K562 (cell line): Measurements from ENCODE around the gene DIPK1A. TPM values are rescaled to one million over a fixed set of nuclear protein-coding genes. Genes with fewer than 3 reads are reported as not detected.

ENCODE experiments used
- ATAC-seq: fragments of 200-7000 bp; cut with Tn5 transposase; 3 replicates; pipeline ENCODE4 v1.9.1; 2020; ENCODE audit warnings: moderate library complexity
- BruUV-seq: library from RNA; stranded (reverse); fragments of 400-500 nt; replicated peaks from 2 replicates; lab custom pipeline; 2021; lab: Mats Ljungman, UMichigan
- CTCF ChIA-PET: fragments of 300-600 bp; formaldehyde crosslinking; extraction: SDS; loops from one replicate; lab custom pipeline; 2021; ENCODE audit warnings: low intra/inter-chr PET ratio; lab: Yijun Ruan, JAX
- POLR2A ChIA-PET: fragments of 300-600, 350-650 bp; sonication (Branson Sonifier 250); formaldehyde crosslinking; extraction: SDS; loops from one replicate; lab custom pipeline; 2021; ENCODE audit warnings: antibody characterized with exemption, inconsistent platforms; lab: Yijun Ruan, JAX
- DNase-seq, 4 experiments: peaks; one replicate each; pipeline versions ENCODE4 v3.0.0 to v3.0.0-alpha.2; 2011 to 2018; ENCODE audit warnings: low spot score in 3 of 4, mixed read lengths in 3 of 4; ENCODE audit errors: extremely low read depth in 1 of 4
- FAIRE-seq: peaks from 2 replicates; lab custom pipeline; 2011; peaks lifted over from hg19 to GRCh38; lab: Jason Lieb, UNC
- H2AFZ ChIP-seq: 2 replicates; pipeline ENCODE4 v1.6.0; 2011; ENCODE audit warnings: low read depth, low read length, control low read depth, inconsistent platforms
- H3K27ac ChIP-seq: fragments of 200-600 bp; 3 replicates; pipeline ENCODE4 v1.8.0; 2011; ENCODE audit warnings: low read depth, mild to moderate bottlenecking, control low read depth, inconsistent platforms, low read length, moderate library complexity, mixed read lengths; ENCODE audit errors: extremely low read depth
- H3K27me3 ChIP-seq, 2 experiments: fragments of 300-600 bp in 1 of 2; 2 replicates in 1 of 2; 3 replicates in 1 of 2; pipeline versions ENCODE4 v1.6.0 to v1.8.0; 2011; ENCODE audit warnings: inconsistent platforms in 2 of 2, low read length in 2 of 2, mild to moderate bottlenecking in 1 of 2, mixed read lengths in 1 of 2, moderate library complexity in 1 of 2; ENCODE audit not compliant: control insufficient read depth in 2 of 2, insufficient read depth in 2 of 2
- H3K36me3 ChIP-seq: fragments of 300-600 bp; 3 replicates; pipeline ENCODE4 v1.8.0; 2011; ENCODE audit warnings: mild to moderate bottlenecking, low read length, inconsistent platforms; ENCODE audit not compliant: control insufficient read depth, insufficient read depth
- H3K4me1 ChIP-seq, 2 experiments: fragments of 200-600 bp in 1 of 2; replicated peaks in 1 of 2; 2 replicates in 1 of 2; 3 replicates in 1 of 2; pipeline versions ENCODE4 v1.5.1 to v1.8.0; 2011; ENCODE audit warnings: inconsistent platforms in 2 of 2, low read length in 2 of 2, mild to moderate bottlenecking in 1 of 2, mixed read lengths in 1 of 2, moderate library complexity in 1 of 2; ENCODE audit not compliant: control insufficient read depth in 2 of 2, insufficient read depth in 2 of 2
- H3K4me2 ChIP-seq: 2 replicates; pipeline ENCODE4 v1.6.1; 2011; ENCODE audit warnings: low read length, control low read depth, inconsistent platforms, mixed read lengths; ENCODE audit not compliant: insufficient read depth
- H3K4me3 ChIP-seq: fragments of 200-600 bp; sonication (generic), shearing (Covaris generic); 2 replicates; pipeline ENCODE4 v1.5.1; 2016; ENCODE audit warnings: control low read depth, inconsistent platforms
- H3K79me2 ChIP-seq: fragments of 200-600 bp; 3 replicates; pipeline ENCODE4 v1.8.0; 2011; ENCODE audit warnings: low read length, inconsistent platforms; ENCODE audit not compliant: control insufficient read depth, insufficient read depth
- H3K9ac ChIP-seq, 2 experiments: 2 replicates each; pipeline versions ENCODE4 v1.6.0 to v1.6.1; 2011; ENCODE audit warnings: low read depth in 2 of 2, low read length in 2 of 2, control low read depth in 1 of 2, inconsistent platforms in 1 of 2, mild to moderate bottlenecking in 1 of 2, mixed read lengths in 1 of 2; ENCODE audit not compliant: insufficient read depth in 1 of 2
- H3K9me1 ChIP-seq: one replicate; pipeline ENCODE4 v1.6.0; 2011; ENCODE audit warnings: inconsistent platforms, mild to moderate bottlenecking, low read length, moderate library complexity; ENCODE audit not compliant: control insufficient read depth, insufficient read depth
- H3K9me3 ChIP-seq: replicated peaks from 2 replicates; pipeline ENCODE4 v1.5.1; 2011; ENCODE audit warnings: low read depth, low read length, inconsistent platforms; ENCODE audit not compliant: control insufficient read depth, insufficient read depth
- H4K20me1 ChIP-seq: replicated peaks from 2 replicates; pipeline ENCODE4 v1.6.1; 2011; ENCODE audit warnings: low read length, inconsistent platforms, mixed read lengths; ENCODE audit not compliant: control insufficient read depth, insufficient read depth
- HDAC3 ChIP-seq: fragments of 450-650 bp; IDR thresholded peaks from 2 replicates; pipeline ENCODE4 v1.6.1; 2018; ENCODE audit warnings: borderline replicate concordance, mild to moderate bottlenecking, moderate library complexity; ENCODE audit not compliant: partially characterized antibody
- NRF1 ChIP-seq, 2 experiments: fragments of 450-650 bp; IDR thresholded peaks in 1 of 2; conservative IDR thresholded peaks in 1 of 2; 2 replicates each; pipeline ENCODE4 v1.6.1; 2014; ENCODE audit warnings: mild to moderate bottlenecking in 2 of 2
- SPI1 ChIP-seq: IDR thresholded peaks from 2 replicates; pipeline ENCODE4 v1.6.1; 2011; ENCODE audit warnings: low read depth, low read length, control low read depth, borderline replicate concordance
- WGBS: fragments of 100-300 bp; shearing (Covaris generic); methylation state at CpG from one replicate; pipeline ENCODE4 v1.1.6; 2016; ENCODE audit warnings: low coverage, mixed read lengths; ENCODE audit not compliant: insufficient coverage; ENCODE audit errors: missing lambda C conversion rate; 5-methylcytosine and 5-hydroxymethylcytosine counted together
- in situ Hi-C: fragments of 300-500 bp; cut with MboI; formaldehyde crosslinking; loops from 4 replicates; pipeline ENCODE4 v1.15.0; 2018; ENCODE audit warnings: inconsistent platforms, mixed read lengths
- intact Hi-C: fragments of 100-400 bp; cut with micrococcal nuclease; formaldehyde crosslinking; loops from 2 replicates; pipeline ENCODE4 v1.14.2; 2022
- polyA plus RNA-seq, 8 experiments: library from polyadenylated mRNA; depleted of rRNA in 4 of 8; stranded (reverse) in 5 of 8; unstranded in 3 of 8; fragments of >200 nt; fragmentation: Nextera tagmentation in 2 of 8; fragmentation: Illumina TruSeq in 1 of 8; extraction: Ambion mirVana in 2 of 8; extraction: Trizol in 1 of 8; gene quantifications; 2 replicates each; pipeline versions ENCODE4 v1.2.1 to v1.2.3, GENCODE V29; 2011 to 2014; ENCODE audit warnings: inconsistent platforms in 1 of 8, missing spikeins in 1 of 8
- total RNA-seq, 7 experiments: library from RNA; depleted of rRNA in 6 of 7; stranded (reverse); fragments of >200 nt in 6 of 7; fragmentation: Illumina TruSeq in 2 of 7; extraction: Trizol in 2 of 7; gene quantifications; 2 replicates each; pipeline versions ENCODE4 v1.2.1 to v1.2.3, GENCODE V29; 2011 to 2021; ENCODE audit warnings: low replicate concordance in 1 of 7
- TF ChIP-seq, protein P1 (sequence below): fragments of 250-450 bp; sonication (Bioruptor Pico); IDR thresholded peaks from 2 replicates; pipeline ENCODE4 v1.8.0; 2021; ENCODE audit warnings: moderate library complexity, mild to moderate bottlenecking, inconsistent platforms

DIPK1A gene
- total and polyA plus RNA-seq, 9 of the 15 experiments (the other 6 are each of a cell fraction or from before 2014, with no cell fraction given) = 0.54 to 2.5 (median 1.3) TPM

DNA sequence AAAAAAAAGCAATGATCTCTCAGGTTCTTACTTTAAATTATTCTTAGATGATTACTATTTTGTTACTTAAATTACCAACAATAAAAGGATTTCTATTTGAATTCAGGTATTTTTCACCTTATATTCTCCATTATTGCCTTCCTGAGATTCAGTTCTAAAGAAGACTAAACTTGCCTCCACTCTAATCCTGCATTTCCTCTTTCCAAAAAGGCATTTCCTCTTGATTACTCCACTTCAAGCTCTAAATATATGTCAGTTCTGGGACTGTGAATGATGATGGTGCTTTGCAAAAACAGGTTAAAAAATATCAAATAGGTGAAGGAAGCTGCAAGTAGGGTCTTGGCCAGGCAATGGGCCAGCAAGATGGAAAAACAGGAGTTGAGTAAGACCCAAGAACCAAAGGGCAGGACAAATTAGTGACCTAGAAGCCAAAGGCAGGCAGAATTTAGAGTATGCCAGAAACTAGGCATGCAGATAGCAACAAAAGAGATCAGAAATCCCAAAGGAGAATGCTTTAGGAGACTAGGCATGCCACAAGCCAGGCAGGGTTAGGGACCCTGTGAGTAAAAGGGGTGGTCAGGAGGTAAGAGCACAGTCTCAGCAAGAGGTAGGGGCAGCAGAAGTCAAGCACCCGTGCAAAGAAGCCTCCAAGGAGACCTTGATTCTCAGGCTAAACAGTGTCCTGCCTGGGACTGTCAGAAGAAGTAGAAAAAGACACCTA lies 11.3 kb upstream of the DIPK1A start:
- FAIRE-seq = no peak
- POLR2A ChIA-PET = interaction anchor here (1.1 to 4.7 kb wide), 3 partner anchors 8 to 11 kb away, joined by 3 to 20 read pairs (median 5); partner anchors contain the start of gene DIPK1A
- intact Hi-C loops = no loop called here

More for the DNA sequence above, 11.3 kb upstream of the DIPK1A start:
- Histone ChIP-seq H3K9me3 (no peaks in the 10 kb centered on the region), H4K20me1 (no peaks in the 10 kb centered on the region), H3K9ac (no peak overlapping the region; a peak in 1 of 4 replicates), H3K4me3 (no peak overlapping the region), H3K9me1 (no peaks in the 10 kb centered on the region), H3K27ac (no peak overlapping the region), H3K36me3 (no peaks in the 10 kb centered on the region), H3K27me3 (no peaks in the 10 kb centered on the region), H3K4me1 (peaks cover 10 to 31% of the 10 kb centered on the region in 2 experiments), H3K79me2 (no peaks in the 10 kb centered on the region), H2AFZ (peak overlapping the region; percentile 34; the same call in 1 of the 2 replicates), H3K4me2 (peak overlapping the region; percentile 32)
- in situ Hi-C loops = no loop called here
- BruUV-seq = no TSS peak
- CTCF ChIA-PET = no interaction called here
- ATAC-seq (peak; percentile 50), DNase-seq (no peak)
- WGBS = 15% methylated on average over 1 of the region's 1 CpG
- TF ChIP-seq, protein P1, sequence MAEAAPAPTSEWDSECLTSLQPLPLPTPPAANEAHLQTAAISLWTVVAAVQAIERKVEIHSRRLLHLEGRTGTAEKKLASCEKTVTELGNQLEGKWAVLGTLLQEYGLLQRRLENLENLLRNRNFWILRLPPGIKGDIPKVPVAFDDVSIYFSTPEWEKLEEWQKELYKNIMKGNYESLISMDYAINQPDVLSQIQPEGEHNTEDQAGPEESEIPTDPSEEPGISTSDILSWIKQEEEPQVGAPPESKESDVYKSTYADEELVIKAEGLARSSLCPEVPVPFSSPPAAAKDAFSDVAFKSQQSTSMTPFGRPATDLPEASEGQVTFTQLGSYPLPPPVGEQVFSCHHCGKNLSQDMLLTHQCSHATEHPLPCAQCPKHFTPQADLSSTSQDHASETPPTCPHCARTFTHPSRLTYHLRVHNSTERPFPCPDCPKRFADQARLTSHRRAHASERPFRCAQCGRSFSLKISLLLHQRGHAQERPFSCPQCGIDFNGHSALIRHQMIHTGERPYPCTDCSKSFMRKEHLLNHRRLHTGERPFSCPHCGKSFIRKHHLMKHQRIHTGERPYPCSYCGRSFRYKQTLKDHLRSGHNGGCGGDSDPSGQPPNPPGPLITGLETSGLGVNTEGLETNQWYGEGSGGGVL (CRISPR knock-in tag) = no peak
- TF ChIP-seq NRF1 (conservative IDR thresholded peaks at IDR 0.05 in 1 of 2, IDR thresholded peaks at IDR 0.05 in 1 of 2) (peak in 1 of 2 experiments; percentile 28; a peak in 1 of 4 replicates), HDAC3 (no peak), SPI1 (peak; percentile 73)
